Mesenteric fat pad (tissue), 1 donor: ENCODE measurements around the gene FRMD4A. TPM values are rescaled to one million over a fixed set of nuclear protein-coding genes. Genes with fewer than 3 reads are reported as not detected.
"Not testable (repeated sequence)": the region's sequence is repeated elsewhere in the genome, so short reads cannot be mapped to it uniquely, and the experiment has no call there.

Source experiments
- DNase-seq: peaks from one replicate; pipeline ENCODE4 v3.0.0-alpha.2; 2020; ENCODE audit warnings: low spot score
- total RNA-seq: library from RNA; stranded (reverse); fragmentation: NEBNext Ultra II Directional; extraction: Animal tissue kit (Norgen Biotek cat#: 25700); gene quantifications from one replicate; pipeline ENCODE4 v1.2.1, GENCODE V29; 2021
- donor health status: DM: yes; HTN: yes; CAD: no.

The FRMD4A gene
- total RNA-seq, 1 donor from 2014 or later, result 188 TPM

GRCh38 chr10:13794992-13795612, 535.6 kb downstream of the FRMD4A start:
- DNase-seq, result no peak

- no peak for DNase-seq
These were observed 538.7 kb downstream of the FRMD4A start for GRCh38 chr10:13792006-13792405.

- no peak for DNase-seq
These were observed 539.2 kb downstream of the FRMD4A start for GRCh38 chr10:13791483-13791882.

GRCh38 chr10:13790196-13790595, 540.5 kb downstream of the FRMD4A start:
- DNase-seq, result no peak

GRCh38 chr10:13789448-13789829, 541.3 kb downstream of the FRMD4A start:
- no peak for DNase-seq

GRCh38 chr10:13788711-13789447, 541.8 kb downstream of the FRMD4A start:
- DNase-seq, result no peak

GRCh38 chr10:13788320-13788600, 542.5 kb downstream of the FRMD4A start:
- no peak for DNase-seq

- DNase-seq, result no peak
These were observed 543.7 kb downstream of the FRMD4A start for GRCh38 chr10:13787015-13787421.

- DNase-seq, result no peak
These were observed 546.7 kb downstream of the FRMD4A start for GRCh38 chr10:13784067-13784466.

GRCh38 chr10:13779748-13780147, 551.0 kb downstream of the FRMD4A start:
- no peak for DNase-seq

GRCh38 chr10:13778693-13778960, 552.1 kb downstream of the FRMD4A start:
- not testable (repeated sequence) for DNase-seq

GRCh38 chr10:13776861-13777311, 553.8 kb downstream of the FRMD4A start:
- DNase-seq, result no peak

GRCh38 chr10:13775786-13776775, 554.6 kb downstream of the FRMD4A start:
- DNase-seq, result no peak

GRCh38 chr10:13774303-13774893, 556.3 kb downstream of the FRMD4A start:
- no peak for DNase-seq

- DNase-seq, result no peak
These were observed 557.1 kb downstream of the FRMD4A start for GRCh38 chr10:13773496-13774170.

- DNase-seq, result no peak
These were observed 557.7 kb downstream of the FRMD4A start for GRCh38 chr10:13773043-13773442.

GRCh38 chr10:13771992-13772391, 558.7 kb downstream of the FRMD4A start:
- no peak for DNase-seq

GRCh38 chr10:13770760-13771493, 559.8 kb downstream of the FRMD4A start:
- DNase-seq, result no peak

- DNase-seq, result no peak
These were observed 560.8 kb downstream of the FRMD4A start for GRCh38 chr10:13769946-13770345.

GRCh38 chr10:13767676-13768178, 563.0 kb downstream of the FRMD4A start:
- no peak for DNase-seq
